NCI-H2081 treated with DMSO at 0.1 percent for 48 hours (cell line): ENCODE measurements around the gene SLC39A10.
A peak's percentile ranks its signal among the peaks of the same experiment; 100 is the strongest.
"Not testable (repeated sequence)": the region's sequence is repeated elsewhere in the genome, so short reads cannot be mapped to it uniquely, and the experiment has no call there.

ENCODE experiments used
- DNase-seq: peaks from one replicate; lab custom pipeline; 2025; lab: John Stamatoyannopoulos, UW

Gene SLC39A10, protein sequence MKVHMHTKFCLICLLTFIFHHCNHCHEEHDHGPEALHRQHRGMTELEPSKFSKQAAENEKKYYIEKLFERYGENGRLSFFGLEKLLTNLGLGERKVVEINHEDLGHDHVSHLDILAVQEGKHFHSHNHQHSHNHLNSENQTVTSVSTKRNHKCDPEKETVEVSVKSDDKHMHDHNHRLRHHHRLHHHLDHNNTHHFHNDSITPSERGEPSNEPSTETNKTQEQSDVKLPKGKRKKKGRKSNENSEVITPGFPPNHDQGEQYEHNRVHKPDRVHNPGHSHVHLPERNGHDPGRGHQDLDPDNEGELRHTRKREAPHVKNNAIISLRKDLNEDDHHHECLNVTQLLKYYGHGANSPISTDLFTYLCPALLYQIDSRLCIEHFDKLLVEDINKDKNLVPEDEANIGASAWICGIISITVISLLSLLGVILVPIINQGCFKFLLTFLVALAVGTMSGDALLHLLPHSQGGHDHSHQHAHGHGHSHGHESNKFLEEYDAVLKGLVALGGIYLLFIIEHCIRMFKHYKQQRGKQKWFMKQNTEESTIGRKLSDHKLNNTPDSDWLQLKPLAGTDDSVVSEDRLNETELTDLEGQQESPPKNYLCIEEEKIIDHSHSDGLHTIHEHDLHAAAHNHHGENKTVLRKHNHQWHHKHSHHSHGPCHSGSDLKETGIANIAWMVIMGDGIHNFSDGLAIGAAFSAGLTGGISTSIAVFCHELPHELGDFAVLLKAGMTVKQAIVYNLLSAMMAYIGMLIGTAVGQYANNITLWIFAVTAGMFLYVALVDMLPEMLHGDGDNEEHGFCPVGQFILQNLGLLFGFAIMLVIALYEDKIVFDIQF

DNA sequence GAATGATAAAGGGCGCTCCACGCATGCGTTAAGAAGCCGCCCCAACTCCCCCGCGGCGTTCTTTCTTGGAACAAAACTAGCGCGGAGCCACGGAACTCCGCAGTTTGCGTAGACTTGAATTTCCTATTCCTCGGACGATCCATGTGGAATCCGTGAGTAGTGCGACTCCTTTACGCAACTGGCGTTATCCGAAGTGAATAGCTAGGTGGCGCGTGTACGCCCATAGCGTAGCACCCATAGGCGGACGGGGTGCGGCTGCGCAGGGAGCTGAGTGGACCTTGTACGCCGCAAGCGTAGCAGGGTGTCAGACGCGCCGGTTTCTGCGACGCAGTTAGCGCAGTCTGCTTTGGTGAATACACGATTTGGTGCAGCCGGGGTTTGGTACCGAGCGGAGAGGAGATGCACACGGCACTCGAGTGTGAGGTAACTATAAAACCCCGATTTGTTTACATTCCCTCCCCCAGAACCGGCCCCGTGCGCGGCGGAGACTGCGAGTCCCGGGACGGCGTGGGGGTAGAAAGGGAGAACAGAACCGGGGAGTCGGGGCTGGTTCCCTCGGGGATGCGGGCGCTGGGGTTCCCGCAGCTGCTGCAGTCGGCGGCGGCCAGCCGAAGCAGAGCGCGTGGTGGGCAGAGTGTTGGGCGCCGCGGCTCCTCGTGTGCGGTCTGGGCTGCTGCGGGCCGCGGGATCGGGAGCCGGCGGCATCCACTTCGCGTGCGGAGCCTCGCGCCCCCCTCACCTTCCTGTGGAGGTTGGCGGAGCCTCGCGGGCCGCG lies at the start of gene SLC39A10:
Gene SLC39A10 (plus strand): TSS at position 368 of the 775 bp plus-strand sequence. CDS start 22,817 bp downstream, outside the sequence.
- DNase-seq: peak; percentile 80

DNA sequence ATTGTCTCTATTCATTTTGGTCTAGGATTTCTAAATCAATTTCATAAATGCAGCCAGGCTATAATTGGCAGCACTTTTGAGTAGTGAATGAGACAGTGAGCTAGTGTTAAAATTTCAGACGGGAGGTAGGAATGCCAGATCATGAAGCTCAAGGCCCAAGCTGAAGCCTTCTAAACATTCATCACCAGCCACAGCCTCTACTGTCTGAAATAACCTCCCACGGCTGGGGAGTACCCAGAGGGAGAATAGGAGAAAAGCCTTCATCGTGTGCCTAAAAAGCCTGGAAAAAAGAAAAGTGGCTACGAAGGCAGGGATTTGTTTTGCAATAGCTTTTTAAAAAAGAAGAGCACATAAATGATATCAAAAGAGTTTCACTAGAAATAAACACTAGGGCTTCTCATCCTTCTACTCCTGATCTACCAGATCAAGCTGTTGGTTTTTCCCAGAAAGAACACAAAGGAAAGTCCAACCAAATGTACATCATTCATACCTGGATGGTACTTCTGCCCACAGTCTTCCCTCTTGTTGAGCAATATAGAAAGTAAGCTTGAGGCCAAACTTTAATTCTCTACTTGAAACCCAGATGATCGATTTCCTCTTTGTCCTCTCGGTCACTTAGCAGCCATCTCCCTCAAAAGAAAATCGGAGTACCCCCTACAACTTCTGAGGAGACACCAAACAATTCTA lies 48.1 kb upstream of the SLC39A10 start:
- DNase-seq: no peak

DNA sequence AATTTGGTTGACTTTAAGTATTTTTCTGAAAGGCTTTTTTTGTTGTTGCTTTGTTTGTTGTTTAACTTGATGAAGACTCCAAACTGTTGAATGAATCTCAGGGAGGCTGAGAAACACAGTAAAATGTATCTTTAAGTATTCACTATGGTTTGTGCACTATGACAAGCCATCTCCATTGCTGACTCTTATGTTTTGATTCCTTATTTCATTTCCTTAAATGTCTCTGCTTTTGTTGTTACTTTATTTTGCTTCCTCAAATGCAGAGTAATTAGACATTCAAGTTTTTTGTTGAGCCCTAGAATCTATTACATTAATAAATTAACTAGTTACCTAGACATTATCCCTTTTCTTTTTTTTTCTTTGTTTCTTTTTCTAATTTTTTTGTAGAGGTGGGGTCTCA lies 46.3 kb upstream of the SLC39A10 start:
- DNase-seq: no peak

DNA sequence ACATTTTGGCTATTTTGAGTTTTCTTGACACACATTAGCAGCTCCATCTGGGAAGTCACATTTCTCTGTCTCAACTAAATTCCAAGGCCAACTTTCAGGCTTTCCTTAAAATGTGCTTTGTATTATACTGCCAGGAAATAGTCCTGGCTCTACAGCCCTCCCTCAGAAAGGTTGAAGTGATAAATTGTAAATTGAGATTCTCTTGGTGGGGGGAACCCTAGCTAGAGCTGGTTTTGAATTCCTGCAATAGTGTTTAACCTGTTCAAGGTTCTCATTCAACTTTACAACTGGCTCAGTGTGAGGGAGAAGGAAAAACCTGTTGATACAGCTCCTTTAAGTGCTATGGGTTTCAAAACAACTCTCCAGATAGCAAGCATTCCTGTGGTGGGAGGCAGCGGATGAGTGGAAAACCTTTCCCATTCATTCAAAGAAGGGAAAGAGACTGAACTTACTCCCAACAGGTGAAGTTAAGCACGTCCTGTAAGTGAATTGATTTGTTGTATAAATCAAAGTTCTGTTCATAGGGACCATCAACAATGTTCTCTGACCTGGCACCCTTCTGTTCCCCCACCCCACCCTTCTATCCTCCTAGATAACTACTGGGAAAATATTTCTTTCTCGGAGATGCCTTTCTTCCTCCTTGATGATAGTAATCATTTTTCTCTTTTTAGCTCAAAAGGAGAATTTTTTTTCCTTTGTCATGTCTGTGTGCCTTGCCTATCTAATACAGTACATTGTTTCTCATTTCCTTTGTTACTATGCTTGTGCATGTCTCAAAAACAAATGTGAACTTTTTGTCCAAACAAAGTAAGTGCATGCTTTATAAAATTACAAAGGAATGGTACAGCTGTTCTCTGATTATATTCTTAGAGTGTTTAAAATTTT lies 44.2 kb upstream of the SLC39A10 start:
- DNase-seq: no peak

DNA sequence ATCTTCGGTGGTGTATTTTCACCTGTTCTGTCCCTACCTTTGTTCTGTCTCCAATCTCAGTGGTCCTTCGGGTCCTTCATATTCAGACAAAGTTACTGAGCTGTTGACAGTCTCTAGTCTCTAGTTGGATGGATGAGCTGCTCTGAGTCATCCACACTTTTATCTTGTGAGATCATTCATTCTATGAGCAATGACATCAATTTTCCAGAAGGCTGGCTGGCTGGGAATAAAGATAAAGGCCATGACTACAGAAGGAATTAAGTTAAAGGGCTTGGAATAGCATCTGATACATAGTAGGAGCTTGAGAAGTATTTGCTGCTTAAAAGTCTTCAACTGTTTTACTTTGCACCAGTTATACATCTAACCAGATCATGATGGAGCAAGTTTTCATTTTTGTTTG lies 43.1 kb upstream of the SLC39A10 start:
- DNase-seq: no peak

DNA sequence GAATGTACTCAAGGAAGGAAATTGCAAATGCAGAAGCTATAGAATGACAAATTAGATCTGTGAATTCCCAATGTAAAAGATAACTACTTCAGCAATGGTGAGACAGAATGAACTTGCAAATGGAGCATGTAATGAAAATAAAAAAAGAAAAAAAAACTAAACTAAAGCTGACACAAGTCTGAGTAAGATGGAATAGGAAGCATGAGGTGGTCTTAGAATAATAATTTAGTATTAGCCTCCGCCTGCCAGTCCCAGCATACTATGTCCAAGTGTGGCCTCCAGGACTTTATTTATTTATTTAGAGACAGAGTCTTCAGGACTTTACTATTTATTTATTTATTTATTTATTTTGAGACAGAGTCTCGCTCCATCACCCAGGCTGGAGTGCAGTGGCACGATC lies 37.4 kb upstream of the SLC39A10 start:
- DNase-seq: no peak

DNA sequence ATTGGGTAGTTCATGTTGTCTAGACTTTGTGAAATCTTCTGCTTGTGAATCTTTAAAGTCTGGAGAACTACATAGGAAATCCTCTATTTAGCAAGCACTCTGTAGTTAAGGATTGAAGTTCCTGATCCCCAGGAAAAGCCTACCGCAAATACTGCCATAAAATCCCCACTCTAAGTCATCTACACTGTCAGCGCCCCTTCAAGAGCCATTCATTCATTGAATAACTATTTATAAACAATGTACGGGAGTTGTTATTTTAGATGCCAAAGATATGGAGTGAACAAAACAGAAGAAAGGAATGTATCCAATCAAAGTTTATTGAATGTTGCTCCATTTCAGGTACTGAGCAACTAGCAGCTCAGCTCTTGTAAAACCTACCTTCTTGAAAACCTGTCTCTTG lies 36.5 kb upstream of the SLC39A10 start:
- no peak for DNase-seq

DNA sequence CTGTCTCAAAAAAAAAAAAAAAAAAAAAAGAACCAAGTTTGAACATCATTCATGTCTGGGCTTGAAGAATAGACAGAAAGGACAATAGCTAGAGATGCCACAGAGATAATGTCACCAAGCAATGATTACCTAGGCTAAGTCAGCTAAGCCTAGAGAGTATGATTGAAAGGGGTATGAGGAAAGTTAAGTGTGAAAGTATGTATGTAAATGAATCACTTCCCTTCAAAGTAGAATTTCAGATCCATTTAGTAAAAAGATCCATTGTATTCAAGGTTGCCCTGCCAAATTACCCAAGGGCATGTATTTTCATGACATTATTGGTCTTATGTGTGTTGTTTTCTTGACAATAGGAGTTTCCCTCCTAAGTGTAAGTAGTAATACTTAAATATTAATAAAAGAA lies 34.1 kb upstream of the SLC39A10 start:
- no peak for DNase-seq

DNA sequence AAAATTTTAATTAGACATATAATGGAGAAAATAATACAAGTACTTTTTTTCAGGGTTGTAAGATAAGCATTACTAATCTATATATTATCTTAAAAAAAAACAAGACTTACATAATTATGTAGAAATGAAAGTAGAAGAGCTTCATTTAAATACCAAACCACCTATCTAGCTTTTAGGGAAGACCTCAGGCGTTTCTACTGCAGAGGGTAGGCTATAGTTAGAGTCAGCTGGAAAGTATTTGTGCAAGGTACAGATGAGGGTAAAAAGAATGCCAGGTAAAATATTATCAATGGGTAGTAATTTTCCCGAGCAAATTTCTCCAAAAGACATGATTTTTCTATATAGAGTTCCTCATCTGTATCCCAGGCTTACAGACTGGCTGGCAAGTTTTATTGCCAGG lies 30.5 kb upstream of the SLC39A10 start:
- DNase-seq: no peak

DNA sequence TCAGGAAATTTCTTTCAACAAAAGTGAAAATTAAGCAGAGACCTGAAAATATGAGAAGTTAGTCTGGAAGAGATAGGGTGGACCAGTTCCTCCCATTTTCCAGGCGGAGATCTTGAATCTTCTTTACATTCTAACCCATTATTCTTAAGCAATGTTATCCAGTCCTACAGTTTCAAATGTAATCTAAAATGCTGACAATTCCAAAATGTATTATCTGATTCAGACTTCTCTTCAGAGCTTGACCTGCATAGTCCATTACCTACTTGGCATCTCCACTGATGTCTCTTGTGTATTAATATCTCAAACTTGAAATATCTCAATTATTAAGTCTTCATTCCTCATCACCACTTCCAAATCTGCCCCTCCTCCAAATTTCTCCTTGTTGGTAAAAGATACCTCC lies 28.4 kb upstream of the SLC39A10 start:
- no peak for DNase-seq

DNA sequence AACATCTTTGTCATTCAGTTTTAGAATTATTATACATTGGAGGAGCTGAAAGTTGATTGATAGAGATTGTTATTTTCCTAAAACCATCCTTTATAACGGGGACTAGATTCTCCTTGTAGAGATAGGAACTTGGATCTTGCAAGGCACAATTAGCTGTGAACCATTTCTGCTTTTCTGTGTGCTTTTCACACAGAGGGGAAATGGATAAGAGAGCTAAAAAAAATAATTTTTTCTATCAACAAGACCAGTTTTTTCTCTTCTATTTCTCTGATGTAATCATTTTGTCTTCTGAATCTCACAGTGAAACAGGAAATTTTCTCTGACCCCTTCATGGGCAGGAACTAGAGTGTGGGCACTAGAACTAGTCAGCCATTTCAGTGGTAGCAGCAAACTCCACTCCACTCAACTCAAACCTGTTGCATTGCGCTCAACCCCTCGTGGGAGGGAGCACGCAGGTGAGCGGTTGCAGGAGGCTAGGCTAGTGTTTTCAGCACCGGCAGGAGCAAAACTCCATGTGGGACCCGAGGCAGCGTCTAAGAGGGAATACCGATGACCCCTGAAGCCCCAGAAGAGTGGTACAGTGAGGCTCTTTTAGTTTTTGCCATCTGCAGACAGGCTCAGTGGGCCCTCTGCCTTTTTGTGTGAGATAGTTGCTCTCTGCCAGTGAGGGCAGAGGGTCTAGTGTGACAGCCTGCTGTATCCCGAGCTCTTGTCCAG lies 24.0 kb upstream of the SLC39A10 start:
- no peak for DNase-seq

DNA sequence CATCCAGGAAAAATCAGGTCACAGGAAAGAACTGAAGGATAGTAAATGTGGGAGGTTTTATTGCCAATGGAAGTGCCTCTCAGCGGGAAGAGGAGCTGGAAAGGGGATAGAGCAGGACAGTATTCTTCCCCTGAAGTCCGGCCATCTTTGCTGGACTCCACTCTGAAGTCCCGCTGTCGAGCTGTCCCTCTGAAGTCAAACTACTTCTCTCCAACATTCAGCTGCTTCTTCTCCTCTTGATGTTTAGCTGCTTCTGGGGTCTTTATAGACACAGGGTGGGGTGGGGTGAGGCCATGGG lies 23.5 kb upstream of the SLC39A10 start:
- DNase-seq: no peak

DNA sequence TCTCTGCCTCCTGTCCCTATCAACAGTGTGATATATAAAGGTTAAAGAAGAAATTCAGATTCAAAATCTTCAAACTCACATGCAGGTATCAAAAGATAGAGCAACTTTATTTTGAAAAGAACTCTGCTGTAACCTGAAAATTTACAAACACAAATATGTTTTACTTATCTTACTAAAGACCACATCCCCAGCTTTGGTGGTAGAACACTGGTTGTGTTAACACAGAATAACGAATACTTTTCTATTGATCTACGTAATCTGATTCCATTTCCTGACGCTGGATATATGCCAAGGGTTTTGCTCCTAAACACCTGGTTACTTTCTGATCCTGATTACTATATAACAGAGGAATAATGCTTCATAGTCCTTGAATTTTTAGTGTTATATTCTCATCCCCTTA lies 23.1 kb upstream of the SLC39A10 start:
- DNase-seq: no peak

DNA sequence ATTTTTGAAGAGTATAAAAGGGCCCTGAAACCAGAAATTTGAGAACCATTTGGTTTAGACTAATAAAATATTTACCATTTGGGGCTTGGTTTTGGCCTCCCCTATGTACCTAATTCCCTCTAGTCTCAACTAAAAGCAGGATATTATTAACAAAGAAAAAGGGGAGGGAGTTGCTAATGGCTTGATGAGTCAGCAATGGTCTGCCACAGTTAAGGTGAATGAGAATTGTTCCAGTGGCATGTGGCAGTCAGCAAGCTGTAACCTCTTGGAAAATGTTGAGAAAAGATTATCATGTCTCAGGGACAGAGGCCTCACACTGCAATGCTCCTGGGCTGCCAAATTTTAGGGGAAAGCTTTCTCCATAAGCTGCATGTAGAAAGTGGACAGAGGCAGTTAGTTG lies 20.1 kb upstream of the SLC39A10 start:
- no peak for DNase-seq

DNA sequence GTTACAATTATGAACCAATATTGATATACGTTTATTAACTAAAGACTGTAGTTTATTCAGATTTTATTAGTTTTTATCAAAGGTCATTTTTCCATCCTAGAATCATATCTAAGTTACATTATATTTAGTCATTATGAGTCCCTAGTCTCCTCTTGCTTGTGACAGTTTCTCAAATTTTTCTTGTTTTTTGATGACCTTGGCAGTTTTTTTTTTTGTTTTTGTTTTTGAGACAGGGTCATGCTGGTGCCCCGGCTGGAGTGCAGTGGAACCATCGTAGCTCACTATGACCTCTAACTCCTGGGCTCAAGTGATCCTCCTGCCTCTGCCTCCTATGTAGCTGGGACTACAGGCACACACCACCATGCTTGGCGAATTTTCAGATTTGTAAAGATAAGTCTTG lies 18.3 kb upstream of the SLC39A10 start:
- DNase-seq: no peak

DNA sequence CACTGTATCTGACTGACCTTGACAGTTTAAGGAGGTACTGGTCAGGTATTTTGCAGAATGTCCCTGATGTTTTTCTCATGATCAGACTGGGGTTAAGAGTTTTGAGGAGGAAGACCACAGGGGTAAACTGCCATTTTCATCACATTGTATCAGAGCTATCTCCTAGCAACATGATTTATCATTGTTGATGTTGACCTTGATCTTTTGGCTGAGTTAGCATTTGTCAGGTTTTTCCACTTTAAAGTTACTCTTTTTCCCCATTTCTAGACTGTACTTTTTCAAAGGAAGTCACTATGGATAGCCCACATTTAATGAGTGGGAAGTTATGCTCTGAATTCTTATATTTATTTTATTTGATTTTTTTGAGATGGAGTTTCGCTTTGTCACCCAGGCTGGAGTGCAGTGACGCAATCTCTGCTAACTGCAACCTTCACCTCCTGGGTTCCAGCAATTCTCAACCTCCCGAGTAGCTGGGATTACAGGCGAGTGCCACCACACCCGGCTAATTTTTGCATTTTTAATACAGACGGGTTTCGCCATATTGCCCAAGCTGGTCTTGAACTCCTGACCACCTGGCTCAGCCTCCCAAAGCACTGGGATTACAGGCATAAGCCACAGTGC lies 17.7 kb upstream of the SLC39A10 start:
- DNase-seq: no peak

DNA sequence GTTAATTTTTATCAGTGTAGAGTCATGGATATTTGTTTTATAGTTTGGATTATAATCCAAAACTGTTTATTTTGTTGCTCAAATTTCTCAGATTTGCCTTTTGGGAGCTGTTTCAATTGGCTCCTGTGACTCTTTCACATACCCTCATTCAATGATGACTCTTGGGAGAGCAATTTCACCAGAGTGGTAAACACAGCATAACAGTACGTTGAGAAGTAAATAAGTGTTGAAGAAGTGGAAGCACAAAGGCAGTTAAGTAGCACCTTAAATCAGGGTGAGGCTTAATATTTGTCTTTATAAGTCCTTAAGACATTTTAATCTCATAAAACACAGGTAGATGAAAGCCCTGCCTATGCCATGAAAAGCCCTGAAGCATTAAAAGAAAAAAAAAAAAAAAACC lies 17.1 kb upstream of the SLC39A10 start:
- DNase-seq: no peak

DNA sequence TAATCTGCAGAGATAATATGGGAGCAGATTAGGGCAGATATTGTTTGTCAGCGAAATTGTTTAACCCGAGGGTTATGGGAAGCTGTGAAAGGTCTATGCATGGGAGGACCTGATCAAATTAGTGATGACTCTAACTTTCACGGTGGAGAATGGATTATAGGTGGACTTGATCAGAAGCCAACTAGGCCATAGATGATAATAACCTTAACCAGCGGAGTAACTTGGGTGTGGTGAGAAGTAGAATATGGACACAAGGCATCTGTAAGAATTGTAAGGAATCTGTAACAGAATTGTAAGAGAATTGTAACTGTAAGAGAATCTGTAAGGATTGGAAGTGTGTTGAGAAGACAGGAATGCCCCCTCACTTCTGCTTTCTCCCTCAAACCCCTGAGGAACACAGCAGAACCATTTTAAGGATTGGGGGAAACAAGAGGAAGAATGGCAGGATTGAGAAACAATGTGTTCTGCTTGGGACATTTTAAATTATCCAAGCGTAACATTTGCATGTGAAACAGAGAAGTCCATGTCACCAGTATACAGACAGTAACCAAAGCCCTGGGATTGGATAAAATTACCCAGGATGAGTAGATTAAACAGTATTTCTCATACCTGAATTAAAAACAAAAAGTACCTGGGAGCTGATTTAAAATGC lies 14.9 kb upstream of the SLC39A10 start:
- no peak for DNase-seq

DNA sequence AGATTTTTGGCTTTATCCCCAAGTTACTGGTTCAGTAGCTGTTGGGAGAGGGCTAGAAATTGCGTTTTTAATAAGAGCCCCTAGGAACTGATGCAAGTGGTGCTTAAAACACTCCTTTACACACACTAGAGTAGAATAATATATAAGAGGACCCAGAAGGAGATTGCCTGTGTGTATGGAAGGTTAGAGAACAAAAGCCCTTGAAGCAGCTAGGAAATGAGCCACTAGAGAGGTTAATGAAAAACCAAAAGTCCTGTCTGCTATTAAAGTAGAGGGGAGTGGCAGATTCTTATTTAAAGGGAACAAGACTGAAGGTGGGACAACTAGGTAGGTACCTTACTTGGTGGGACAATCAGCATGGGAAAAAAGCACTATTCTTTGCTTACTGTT lies 14.4 kb upstream of the SLC39A10 start:
- no peak for DNase-seq

DNA sequence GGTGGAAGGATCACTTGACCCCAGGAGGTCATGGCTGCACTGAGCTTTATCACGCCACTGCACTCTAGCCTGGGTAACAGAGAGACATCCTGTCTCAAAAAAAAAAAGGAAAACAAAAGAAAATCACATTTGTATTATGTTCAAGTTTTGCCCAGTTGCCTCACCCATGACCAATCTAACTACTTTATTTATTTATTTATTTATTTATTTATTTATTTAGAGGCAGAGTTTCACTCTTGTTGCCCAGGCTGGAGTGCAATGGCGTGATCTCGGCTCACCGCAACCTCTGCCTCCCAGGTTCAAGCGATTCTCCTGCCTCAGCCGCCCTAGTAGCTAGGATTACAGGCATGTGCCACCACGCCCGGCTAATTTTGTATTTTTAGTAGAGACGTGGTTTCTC lies 12.3 kb upstream of the SLC39A10 start:
- DNase-seq: not testable (repeated sequence)
